HepG2 (cell line): ENCODE results near the gene EIF2B1. TPM values are rescaled to one million over a fixed set of nuclear protein-coding genes. Genes with fewer than 3 reads are reported as not detected.

Experiments
- AGO1 ChIP-seq: fragments of 200-400 bp; formaldehyde crosslinking; IDR thresholded peaks from 2 replicates; pipeline ENCODE4 v1.6.1; 2017; ENCODE audit warnings: mild to moderate bottlenecking, low read depth, low read length, moderate library complexity; ENCODE audit not compliant: poor library complexity, severe bottlenecking
- AHDC1 ChIP-seq: sonication (generic); formaldehyde crosslinking; IDR thresholded peaks from 2 replicates; pipeline ENCODE4 v1.5.1; 2020; ENCODE audit warnings: mild to moderate bottlenecking, missing genetic modification reagents, borderline replicate concordance
- ATAD3A ChIP-seq: sonication (generic); formaldehyde crosslinking; IDR thresholded peaks from 2 replicates; pipeline ENCODE4 v1.4.0; 2020; ENCODE audit warnings: missing genetic modification reagents
- DR1 ChIP-seq: sonication (generic); formaldehyde crosslinking; IDR thresholded peaks from 2 replicates; pipeline ENCODE4 v1.8.0; 2021; ENCODE audit warnings: mild to moderate bottlenecking, missing genetic modification reagents, inconsistent platforms
- EP300 ChIP-seq, 3 experiments: sonication (generic) in 1 of 3; formaldehyde crosslinking in 1 of 3; IDR thresholded peaks; 2 replicates each; pipeline versions ENCODE4 v1.5.1 to v1.6.1; 2011 to 2020; ENCODE audit warnings: low read depth in 2 of 3, low read length in 2 of 3, borderline replicate concordance in 1 of 3, improper control_type of control experiment in 1 of 3, mild to moderate bottlenecking in 1 of 3, missing genetic modification reagents in 1 of 3, moderate library complexity in 1 of 3
- GPN1 ChIP-seq: sonication (generic); formaldehyde crosslinking; IDR thresholded peaks from 2 replicates; pipeline ENCODE4 v1.5.1; 2020; ENCODE audit warnings: missing genetic modification reagents, borderline replicate concordance
- KAT7 ChIP-seq: IDR thresholded peaks from 2 replicates; pipeline ENCODE4 v1.6.1; 2018; ENCODE audit warnings: borderline replicate concordance, missing compliant biosample characterization
- NR2F1 ChIP-seq, 2 experiments: fragments of 450-650 bp in 1 of 2; formaldehyde crosslinking in 1 of 2; IDR thresholded peaks; 2 replicates each; pipeline versions ENCODE4 v1.5.0 to v1.6.1; 2016 to 2020; ENCODE audit warnings: mild to moderate bottlenecking in 1 of 2, missing compliant biosample characterization in 1 of 2, missing genetic modification reagents in 1 of 2, moderate library complexity in 1 of 2
- PHF5A ChIP-seq: IDR thresholded peaks from one replicate; pipeline ENCODE4 v1.6.1; 2018; ENCODE audit warnings: low read depth, missing genetic modification reagents; ENCODE audit not compliant: unreplicated experiment
- SATB2 ChIP-seq: sonication (generic); formaldehyde crosslinking; IDR thresholded peaks from 2 replicates; pipeline ENCODE4 v1.5.0; 2020; ENCODE audit warnings: missing genetic modification reagents
- TMF1 ChIP-seq: sonication (generic); formaldehyde crosslinking; IDR thresholded peaks from 2 replicates; pipeline ENCODE4 v1.8.1; 2022; ENCODE audit warnings: low read depth, missing genetic modification reagents
- YEATS4 ChIP-seq: sonication (generic); formaldehyde crosslinking; IDR thresholded peaks from 2 replicates; pipeline ENCODE4 v1.4.0; 2020; ENCODE audit warnings: missing genetic modification reagents, borderline replicate concordance
- ZBTB44 ChIP-seq: sonication (generic); formaldehyde crosslinking; IDR thresholded peaks from 2 replicates; pipeline ENCODE4 v1.4.0; 2020; ENCODE audit warnings: missing genetic modification reagents
- ZNF12 ChIP-seq: sonication (generic); formaldehyde crosslinking; IDR thresholded peaks from 2 replicates; pipeline ENCODE4 v1.5.0; 2020; ENCODE audit warnings: missing genetic modification reagents
- ZNF256 ChIP-seq: sonication (generic); formaldehyde crosslinking; conservative IDR thresholded peaks from 2 replicates; pipeline ENCODE4 v1.4.0; 2020; ENCODE audit warnings: missing genetic modification reagents
- ZNF530 ChIP-seq: sonication (generic); formaldehyde crosslinking; IDR thresholded peaks from 2 replicates; pipeline ENCODE4 v1.5.0; 2020; ENCODE audit warnings: low read depth, mild to moderate bottlenecking, missing genetic modification reagents
- ZNF816 ChIP-seq: sonication (generic); formaldehyde crosslinking; IDR thresholded peaks from 2 replicates; pipeline ENCODE4 v1.8.0; 2022; ENCODE audit warnings: missing genetic modification reagents, mild to moderate bottlenecking, borderline replicate concordance
- polyA plus RNA-seq, 8 experiments: library from polyadenylated mRNA; depleted of rRNA in 3 of 8; stranded (reverse) in 7 of 8; unstranded in 1 of 8; fragments of >200 nt; fragmentation: Illumina TruSeq in 4 of 8; extraction: Trizol in 4 of 8; gene quantifications; 2 replicates each; pipeline versions ENCODE4 v1.2.1 to v1.2.3, GENCODE V29; 2011 to 2016; ENCODE audit warnings: low read depth in 4 of 8, missing spikeins in 1 of 8, mixed read lengths in 1 of 8; ENCODE audit not compliant: insufficient read depth in 1 of 8
- total RNA-seq, 5 experiments: library from RNA; depleted of rRNA; stranded (reverse); fragments of >200 nt; fragmentation: Illumina TruSeq; extraction: Trizol; gene quantifications; 2 replicates each; pipeline ENCODE4 v1.2.3, GENCODE V29; 2016; ENCODE audit warnings: low read depth in 1 of 5

The EIF2B1 gene
- total and polyA plus RNA-seq, 2 of the 13 experiments (the other 11 are each of a cell fraction or from before 2014, with no cell fraction given): 18.7 to 37.4 TPM

- TF ChIP-seq GPN1 (CRISPR knock-in tag) (0 out of 2 replicates have a peak, but pooled peaks have one; percentile 64), ZBTB44 (CRISPR knock-in tag) (peak; percentile 91), DR1 (peak; percentile 51; the same call in 1 of the 2 replicates), ATAD3A (CRISPR knock-in tag) (no peak), NR2F1 (CRISPR knock-in tag; IDR thresholded peaks at IDR 0.05) (no peak), YEATS4 (CRISPR knock-in tag) (peak; percentile 99), ZNF816 (CRISPR knock-in tag) (peak; percentile 94), ZNF256 (CRISPR knock-in tag) (peak; percentile 51; the same call in 1 of the 2 replicates), PHF5A (CRISPR knock-in tag) (peak; percentile 96), ZNF530 (CRISPR knock-in tag) (no peak), AHDC1 (CRISPR knock-in tag) (no peak; the same call in 1 of the 2 replicates), EP300 (IDR thresholded peaks at IDR 0.05; ENCODE audit: low read depth in 2 of 2, low read length in 2 of 2) (peak; percentile 32 to 42; a peak in 1 of 4 replicates), EP300 (CRISPR knock-in tag; IDR thresholded peaks at IDR 0.05; ENCODE audit: borderline replicate concordance) (peak; percentile 36; the same call in 1 of the 2 replicates), TMF1 (CRISPR knock-in tag) (peak; percentile 95; the same call in 1 of the 2 replicates), AGO1 (peak; percentile 81), SATB2 (CRISPR knock-in tag) (0 out of 2 replicates have a peak, but pooled peaks have one; percentile 30), ZNF12 (CRISPR knock-in tag) (no peak), KAT7 (CRISPR knock-in tag) (peak; percentile 98)
These were observed 31.6 kb downstream of the EIF2B1 start, which contains the start of gene DDX55 (continued) for GRCh38 chr12:123601602-123602489.
